Measurements from ENCODE around the gene SEMA3F.

DNA sequence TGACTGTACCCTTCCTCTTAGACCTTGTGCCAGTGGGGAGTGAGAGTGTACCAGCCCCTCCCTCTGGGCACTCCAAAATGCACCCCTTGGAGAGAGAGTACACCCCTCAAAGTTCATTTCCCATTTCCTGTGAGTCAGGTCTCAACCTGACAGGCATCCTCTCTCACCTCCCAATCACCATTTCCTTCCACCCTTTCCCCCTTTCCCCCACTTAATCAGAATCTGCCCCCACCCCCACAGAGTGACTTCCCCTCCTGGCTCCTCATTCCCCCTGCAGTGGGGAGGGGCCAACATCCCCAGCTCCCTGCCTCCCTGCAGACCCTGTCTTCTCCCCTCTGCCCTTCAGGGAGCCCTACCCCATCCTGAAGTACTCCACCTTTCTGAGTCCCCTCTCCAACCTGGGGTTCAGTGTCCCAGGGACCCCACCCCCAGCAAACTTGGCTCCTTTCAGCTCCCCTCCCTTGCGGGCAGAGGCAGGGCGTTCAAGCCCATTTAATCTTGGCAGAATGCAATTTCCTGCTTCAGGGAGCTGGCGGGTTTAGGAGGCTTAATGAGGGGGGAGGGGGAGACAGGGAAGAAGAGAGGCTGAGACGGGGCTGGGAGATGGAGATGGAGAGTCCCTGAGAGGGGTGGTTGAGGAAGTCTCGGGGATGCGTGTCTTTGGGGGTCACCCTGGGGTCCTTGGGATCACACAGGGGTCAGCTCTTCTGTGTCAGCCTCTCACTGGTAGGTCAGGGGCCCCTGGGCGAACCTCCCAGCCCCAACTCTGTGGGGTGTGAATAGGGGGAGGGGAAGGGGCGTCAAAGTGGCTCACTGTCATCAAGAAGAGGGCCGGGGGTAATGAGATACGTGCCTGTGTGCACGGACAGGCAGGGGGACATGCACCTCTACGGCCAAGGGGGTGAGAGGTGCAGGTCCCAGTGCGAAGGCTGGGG, 16.6 kb upstream of the SEMA3F start:
- TF ChIP-seq EZH2 (IDR thresholded peaks at IDR 0.05) = no peak
- TF ChIP-seq POLR2AphosphoS5 (IDR thresholded peaks at IDR 0.05; ENCODE audit: borderline replicate concordance, low read depth, low read length) = no peak
- no peak for TF ChIP-seq FOXP2 (optimal IDR thresholded peaks at IDR 0.05; ENCODE audit: control extremely low read depth, extremely low read length, insufficient read depth)

All from SK-N-MC (cell line).